ENCODE data around the gene FGF14. TPM values are rescaled to one million over a fixed set of nuclear protein-coding genes. Genes with fewer than 3 reads are reported as not detected.

Gene FGF14
- total RNA-seq, 2 experiments from 2014 or later = not detected

DNA sequence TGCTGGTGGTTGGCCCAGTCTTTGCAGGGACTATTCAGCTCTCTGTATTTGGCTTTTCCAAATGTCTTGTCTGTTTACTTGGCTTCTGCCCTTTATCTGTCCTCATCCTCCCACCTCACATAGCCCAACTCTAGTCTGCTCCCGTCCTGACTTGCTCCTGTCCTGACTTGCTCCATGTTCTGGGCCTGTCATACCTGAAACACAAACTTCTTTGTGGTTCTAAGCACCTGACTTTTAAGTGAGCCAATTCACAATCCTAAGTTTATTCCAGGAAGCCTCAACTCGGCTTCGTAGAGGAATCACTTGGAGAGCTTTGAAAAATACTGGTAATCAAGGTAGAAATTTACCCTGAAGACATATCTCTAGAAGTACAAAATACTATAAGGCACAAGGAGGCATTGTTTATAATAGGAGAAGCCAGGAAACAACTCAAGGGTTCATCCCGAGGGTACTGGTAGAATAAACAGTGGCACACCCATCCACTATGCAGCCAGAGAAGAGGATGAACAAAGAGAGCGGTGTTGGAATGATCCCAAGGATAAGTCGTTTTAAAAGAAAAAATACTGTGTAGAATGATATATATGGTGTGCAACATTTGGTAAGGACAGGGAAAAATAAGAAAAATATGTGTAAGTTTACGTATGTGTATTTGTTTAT is 284.5 kb downstream of the FGF14 start:
- H3K9me2 ChIP-seq (ENCODE audit: insufficient read depth, low read length) = no peaks in the 10 kb centered on the region
- H3K36me3 ChIP-seq (ENCODE audit: insufficient read depth, low read length) = no peaks in the 10 kb centered on the region
- H3K4me1 ChIP-seq (ENCODE audit: insufficient read depth, low read length, poor library complexity, severe bottlenecking) = no peaks in the 10 kb centered on the region
- ChIA-PET POLR2A (no interaction called here), CTCF (ENCODE audit: unreplicated experiment) (no interaction called here)
- DNase-seq (ENCODE audit: low spot score) = no peak
- H3K27ac ChIP-seq (ENCODE audit: low read depth, low read length, poor library complexity, severe bottlenecking) = no peak overlapping the region
- no peaks in the 10 kb centered on the region for H4K20me1 ChIP-seq (ENCODE audit: insufficient read depth, low read length)
- no peak overlapping the region for H3K4me2 ChIP-seq (ENCODE audit: low read length)
- H3K9me3 ChIP-seq (ENCODE audit: low read length) = no peaks in the 10 kb centered on the region
- H2AFZ ChIP-seq (ENCODE audit: low read length) = no peak overlapping the region
- intact Hi-C loops (cut with micrococcal nuclease; ENCODE audit: unreplicated experiment) = no loop called here
- no peaks in the 10 kb centered on the region for H3K79me2 ChIP-seq (ENCODE audit: insufficient read depth, low read depth, low read length)
- no TSS peak for BruUV-seq (replicated peaks)
- no peak for TF ChIP-seq EZH2phosphoT487 (IDR thresholded peaks at IDR 0.05; ENCODE audit: borderline replicate concordance, low read depth, low read length)
- TF ChIP-seq CTCF (conservative IDR thresholded peaks at IDR 0.05; ENCODE audit: low read length) = no peak
- H3K4me3 ChIP-seq (ENCODE audit: low read depth, low read length, poor library complexity, severe bottlenecking) = no peak overlapping the region

DNA sequence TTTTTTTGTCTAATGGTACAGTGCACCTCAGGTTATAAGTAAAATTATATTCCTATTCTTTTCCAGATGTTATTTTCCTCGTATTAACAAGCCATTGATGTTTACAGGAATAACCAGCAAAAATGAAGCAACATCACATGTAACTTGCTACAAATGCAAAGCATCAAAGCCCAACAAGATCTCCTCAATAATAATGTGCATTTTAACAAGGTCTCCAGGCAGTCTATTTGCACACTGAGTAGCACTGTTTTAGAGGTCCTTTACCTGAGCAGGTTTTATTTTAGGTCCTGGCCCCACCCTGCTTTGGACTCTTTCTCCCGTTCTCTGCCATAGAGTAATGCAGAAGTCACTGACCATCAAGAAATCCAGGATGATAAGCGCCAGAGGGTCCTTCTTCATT is 298.4 kb downstream of the FGF14 start:
- no peaks in the 10 kb centered on the region for H3K4me1 ChIP-seq (ENCODE audit: insufficient read depth, low read length, poor library complexity, severe bottlenecking)
- no peak overlapping the region for H3K4me2 ChIP-seq (ENCODE audit: low read length)
- intact Hi-C loops (cut with micrococcal nuclease; ENCODE audit: unreplicated experiment) = no loop called here
- no peaks in the 10 kb centered on the region for H4K20me1 ChIP-seq (ENCODE audit: insufficient read depth, low read length)
- no peaks in the 10 kb centered on the region for H3K36me3 ChIP-seq (ENCODE audit: insufficient read depth, low read length)
- ChIA-PET CTCF (ENCODE audit: unreplicated experiment) (no interaction called here), POLR2A (no interaction called here)
- BruUV-seq (replicated peaks) = no TSS peak
- DNase-seq (ENCODE audit: low spot score) = no peak
- H2AFZ ChIP-seq (ENCODE audit: low read length) = no peak overlapping the region
- TF ChIP-seq EZH2phosphoT487 (IDR thresholded peaks at IDR 0.05; ENCODE audit: borderline replicate concordance, low read depth, low read length) = no peak
- TF ChIP-seq CTCF (conservative IDR thresholded peaks at IDR 0.05; ENCODE audit: low read length) = no peak
- no peak overlapping the region for H3K27ac ChIP-seq (ENCODE audit: low read depth, low read length, poor library complexity, severe bottlenecking)
- H3K4me3 ChIP-seq (ENCODE audit: low read depth, low read length, poor library complexity, severe bottlenecking) = no peak overlapping the region
- H3K9me3 ChIP-seq (ENCODE audit: low read length) = no peaks in the 10 kb centered on the region
- no peaks in the 10 kb centered on the region for H3K79me2 ChIP-seq (ENCODE audit: insufficient read depth, low read depth, low read length)
- no peaks in the 10 kb centered on the region for H3K9me2 ChIP-seq (ENCODE audit: insufficient read depth, low read length)

- TF ChIP-seq CTCF (conservative IDR thresholded peaks at IDR 0.05; ENCODE audit: low read length) (no peak), EZH2phosphoT487 (IDR thresholded peaks at IDR 0.05; ENCODE audit: borderline replicate concordance, low read depth, low read length) (no peak)
- intact Hi-C loops (cut with micrococcal nuclease; ENCODE audit: unreplicated experiment) = no loop called here
- Histone ChIP-seq H3K9me3 (ENCODE audit: low read length) (no peaks in the 10 kb centered on the region), H3K27ac (ENCODE audit: low read depth, low read length, poor library complexity, severe bottlenecking) (no peak overlapping the region), H3K36me3 (ENCODE audit: insufficient read depth, low read length) (no peaks in the 10 kb centered on the region), H2AFZ (ENCODE audit: low read length) (no peak overlapping the region), H3K4me1 (ENCODE audit: insufficient read depth, low read length, poor library complexity, severe bottlenecking) (no peaks in the 10 kb centered on the region), H3K9me2 (ENCODE audit: insufficient read depth, low read length) (no peaks in the 10 kb centered on the region), H3K79me2 (ENCODE audit: insufficient read depth, low read depth, low read length) (no peaks in the 10 kb centered on the region), H3K4me3 (ENCODE audit: low read depth, low read length, poor library complexity, severe bottlenecking) (no peak overlapping the region), H4K20me1 (ENCODE audit: insufficient read depth, low read length) (no peaks in the 10 kb centered on the region), H3K4me2 (ENCODE audit: low read length) (no peak overlapping the region)
- DNase-seq (ENCODE audit: low spot score) = no peak
- CTCF ChIA-PET (ENCODE audit: unreplicated experiment) = no interaction called here
- POLR2A ChIA-PET = no interaction called here
- BruUV-seq (replicated peaks) = no TSS peak
Observed at GRCh38 chr13:102100234-102100633, 301.6 kb downstream of the FGF14 start.
